Measurements from ENCODE around the gene OBSCN.

The OBSCN gene

GRCh38 chr1:228420968-228421826, 213.4 kb downstream of the OBSCN start:
- Histone ChIP-seq H3K27me3 (ENCODE audit: insufficient read depth, low read length) (peaks cover 82% of the 10 kb centered on the region), H3K9ac (ENCODE audit: low read depth, low read length) (no peak overlapping the region), H3K4me3 (ENCODE audit: low read length) (no peak overlapping the region), H3K36me3 (ENCODE audit: insufficient read depth, low read depth, low read length) (no peaks in the 10 kb centered on the region), H3K4me1 (ENCODE audit: insufficient read depth, low read length) (no peaks in the 10 kb centered on the region), H3K9me3 (ENCODE audit: insufficient read depth, low read depth, low read length) (no peaks in the 10 kb centered on the region), H3K27ac (ENCODE audit: low read length) (no peak overlapping the region)

GRCh38 chr1:228423404-228424053, 215.7 kb downstream of the OBSCN start:
- no peak overlapping the region for H3K9ac ChIP-seq (ENCODE audit: low read depth, low read length)
- H3K4me1 ChIP-seq (ENCODE audit: insufficient read depth, low read length): no peaks in the 10 kb centered on the region
- H3K4me3 ChIP-seq (ENCODE audit: low read length): no peak overlapping the region
- no peak overlapping the region for H3K27ac ChIP-seq (ENCODE audit: low read length)
- no peaks in the 10 kb centered on the region for H3K9me3 ChIP-seq (ENCODE audit: insufficient read depth, low read depth, low read length)
- no peaks in the 10 kb centered on the region for H3K36me3 ChIP-seq (ENCODE audit: insufficient read depth, low read depth, low read length)
- peaks cover 65% of the 10 kb centered on the region for H3K27me3 ChIP-seq (ENCODE audit: insufficient read depth, low read length)

GRCh38 chr1:228424685-228425660, 217.1 kb downstream of the OBSCN start:
- Histone ChIP-seq H3K4me1 (ENCODE audit: insufficient read depth, low read length) (no peaks in the 10 kb centered on the region), H3K36me3 (ENCODE audit: insufficient read depth, low read depth, low read length) (no peaks in the 10 kb centered on the region), H3K9ac (ENCODE audit: low read depth, low read length) (no peak overlapping the region), H3K4me3 (ENCODE audit: low read length) (no peak overlapping the region), H3K27me3 (ENCODE audit: insufficient read depth, low read length) (peaks cover 63% of the 10 kb centered on the region), H3K9me3 (ENCODE audit: insufficient read depth, low read depth, low read length) (no peaks in the 10 kb centered on the region), H3K27ac (ENCODE audit: low read length) (no peak overlapping the region)

- peaks cover 54% of the 10 kb centered on the region for H3K27me3 ChIP-seq (ENCODE audit: insufficient read depth, low read length)
- no peak overlapping the region for H3K9ac ChIP-seq (ENCODE audit: low read depth, low read length)
- H3K4me1 ChIP-seq (ENCODE audit: insufficient read depth, low read length): no peaks in the 10 kb centered on the region
These were observed 218.8 kb downstream of the OBSCN start for GRCh38 chr1:228426518-228427175.

GRCh38 chr1:228428412-228428811, 220.6 kb downstream of the OBSCN start:
- H3K4me1 ChIP-seq (ENCODE audit: insufficient read depth, low read length): no peaks in the 10 kb centered on the region
- H3K4me3 ChIP-seq (ENCODE audit: low read length): no peak overlapping the region
- H3K27me3 ChIP-seq (ENCODE audit: insufficient read depth, low read length): peaks cover 36% of the 10 kb centered on the region
- H3K9ac ChIP-seq (ENCODE audit: low read depth, low read length): no peak overlapping the region
- H3K27ac ChIP-seq (ENCODE audit: low read length): no peak overlapping the region
- no peaks in the 10 kb centered on the region for H3K36me3 ChIP-seq (ENCODE audit: insufficient read depth, low read depth, low read length)
- H3K9me3 ChIP-seq (ENCODE audit: insufficient read depth, low read depth, low read length): no peaks in the 10 kb centered on the region

More at GRCh38 chr1:228426518-228427175, 218.8 kb downstream of the OBSCN start:
- no peak overlapping the region for H3K27ac ChIP-seq (ENCODE audit: low read length)
- no peak overlapping the region for H3K4me3 ChIP-seq (ENCODE audit: low read length)
- no peaks in the 10 kb centered on the region for H3K9me3 ChIP-seq (ENCODE audit: insufficient read depth, low read depth, low read length)
- no peaks in the 10 kb centered on the region for H3K36me3 ChIP-seq (ENCODE audit: insufficient read depth, low read depth, low read length)
